Panc1 (cell line): ENCODE measurements around the gene LASP1.

Experiments used
- POLR2AphosphoS5 ChIP-seq: IDR thresholded peaks from 2 replicates; pipeline ENCODE4 v1.6.1; 2012; ENCODE audit warnings: mild to moderate bottlenecking, low read depth, low read length, moderate library complexity
- SIN3A ChIP-seq: IDR thresholded peaks from 2 replicates; pipeline ENCODE4 v1.6.1; 2012; ENCODE audit warnings: low read depth, mild to moderate bottlenecking, low read length, moderate library complexity, borderline replicate concordance; ENCODE audit not compliant: insufficient read depth
- TCF7L2 ChIP-seq: IDR thresholded peaks from 2 replicates; pipeline ENCODE4 v1.6.1; 2011; ENCODE audit warnings: mild to moderate bottlenecking, low read depth, low read length, inconsistent platforms
- TF ChIP-seq, protein P1 (sequence below): fragments of 450-650 bp; IDR thresholded peaks from 2 replicates; pipeline ENCODE4 v1.5.1; 2017; ENCODE audit warnings: mild to moderate bottlenecking
- TF ChIP-seq, protein P2 (sequence below), 2 experiments: IDR thresholded peaks; 2 replicates each; pipeline ENCODE4 v1.6.1; 2011 to 2012; ENCODE audit warnings: low read depth in 2 of 2, control low read depth in 1 of 2, low read length in 1 of 2, mild to moderate bottlenecking in 1 of 2, moderate library complexity in 1 of 2; ENCODE audit not compliant: insufficient read depth in 1 of 2

GRCh38 chr17:38874505-38875400, 4.9 kb downstream of the LASP1 start:
- TF ChIP-seq, protein P1, sequence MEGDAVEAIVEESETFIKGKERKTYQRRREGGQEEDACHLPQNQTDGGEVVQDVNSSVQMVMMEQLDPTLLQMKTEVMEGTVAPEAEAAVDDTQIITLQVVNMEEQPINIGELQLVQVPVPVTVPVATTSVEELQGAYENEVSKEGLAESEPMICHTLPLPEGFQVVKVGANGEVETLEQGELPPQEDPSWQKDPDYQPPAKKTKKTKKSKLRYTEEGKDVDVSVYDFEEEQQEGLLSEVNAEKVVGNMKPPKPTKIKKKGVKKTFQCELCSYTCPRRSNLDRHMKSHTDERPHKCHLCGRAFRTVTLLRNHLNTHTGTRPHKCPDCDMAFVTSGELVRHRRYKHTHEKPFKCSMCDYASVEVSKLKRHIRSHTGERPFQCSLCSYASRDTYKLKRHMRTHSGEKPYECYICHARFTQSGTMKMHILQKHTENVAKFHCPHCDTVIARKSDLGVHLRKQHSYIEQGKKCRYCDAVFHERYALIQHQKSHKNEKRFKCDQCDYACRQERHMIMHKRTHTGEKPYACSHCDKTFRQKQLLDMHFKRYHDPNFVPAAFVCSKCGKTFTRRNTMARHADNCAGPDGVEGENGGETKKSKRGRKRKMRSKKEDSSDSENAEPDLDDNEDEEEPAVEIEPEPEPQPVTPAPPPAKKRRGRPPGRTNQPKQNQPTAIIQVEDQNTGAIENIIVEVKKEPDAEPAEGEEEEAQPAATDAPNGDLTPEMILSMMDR: no peak
- TF ChIP-seq POLR2AphosphoS5: no peak
- TF ChIP-seq TCF7L2: no peak
- TF ChIP-seq, protein P2, sequence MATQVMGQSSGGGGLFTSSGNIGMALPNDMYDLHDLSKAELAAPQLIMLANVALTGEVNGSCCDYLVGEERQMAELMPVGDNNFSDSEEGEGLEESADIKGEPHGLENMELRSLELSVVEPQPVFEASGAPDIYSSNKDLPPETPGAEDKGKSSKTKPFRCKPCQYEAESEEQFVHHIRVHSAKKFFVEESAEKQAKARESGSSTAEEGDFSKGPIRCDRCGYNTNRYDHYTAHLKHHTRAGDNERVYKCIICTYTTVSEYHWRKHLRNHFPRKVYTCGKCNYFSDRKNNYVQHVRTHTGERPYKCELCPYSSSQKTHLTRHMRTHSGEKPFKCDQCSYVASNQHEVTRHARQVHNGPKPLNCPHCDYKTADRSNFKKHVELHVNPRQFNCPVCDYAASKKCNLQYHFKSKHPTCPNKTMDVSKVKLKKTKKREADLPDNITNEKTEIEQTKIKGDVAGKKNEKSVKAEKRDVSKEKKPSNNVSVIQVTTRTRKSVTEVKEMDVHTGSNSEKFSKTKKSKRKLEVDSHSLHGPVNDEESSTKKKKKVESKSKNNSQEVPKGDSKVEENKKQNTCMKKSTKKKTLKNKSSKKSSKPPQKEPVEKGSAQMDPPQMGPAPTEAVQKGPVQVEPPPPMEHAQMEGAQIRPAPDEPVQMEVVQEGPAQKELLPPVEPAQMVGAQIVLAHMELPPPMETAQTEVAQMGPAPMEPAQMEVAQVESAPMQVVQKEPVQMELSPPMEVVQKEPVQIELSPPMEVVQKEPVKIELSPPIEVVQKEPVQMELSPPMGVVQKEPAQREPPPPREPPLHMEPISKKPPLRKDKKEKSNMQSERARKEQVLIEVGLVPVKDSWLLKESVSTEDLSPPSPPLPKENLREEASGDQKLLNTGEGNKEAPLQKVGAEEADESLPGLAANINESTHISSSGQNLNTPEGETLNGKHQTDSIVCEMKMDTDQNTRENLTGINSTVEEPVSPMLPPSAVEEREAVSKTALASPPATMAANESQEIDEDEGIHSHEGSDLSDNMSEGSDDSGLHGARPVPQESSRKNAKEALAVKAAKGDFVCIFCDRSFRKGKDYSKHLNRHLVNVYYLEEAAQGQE (IDR thresholded peaks at IDR 0.05; ENCODE audit: insufficient read depth in 1 of 2, low read depth in 2 of 2, low read length in 1 of 2): no peak
- TF ChIP-seq SIN3A: no peak
